Stimulated activated naive B cell treated with anti-CD40 and anti-IgM and Interleukin-4, amounts not matched to agents 10 μg/mL and 1 μg/mL and 100 μg/mL, for 72 hours (primary cell): ENCODE measurements around the gene ERC2.
A peak's percentile ranks its signal among the peaks of the same experiment; 100 is the strongest.

ENCODE experiments used
- ATAC-seq, 2 donors: fragments of 150-1000 bp; cut with Tn5 transposase; replicated peaks; 2 replicates each; pipeline ENCODE4 v1.10.0; 2021; ENCODE audit warnings: moderate library complexity in 1 of 2
- DNase-seq: peaks from one replicate; pipeline ENCODE4 v3.0.0; 2021
- H3K27ac Mint-ChIP-seq: one replicate; pipeline ENCODE4 v1.8.0; 2022; ENCODE audit warnings: mild to moderate bottlenecking, mixed read lengths
- H3K27me3 Mint-ChIP-seq, 2 donors: one replicate each; pipeline ENCODE4 v1.8.0; 2022; ENCODE audit warnings: mixed read lengths in 2 of 2
- H3K36me3 Mint-ChIP-seq, 2 donors: one replicate each; pipeline ENCODE4 v1.8.0; 2022; ENCODE audit warnings: mixed read lengths in 2 of 2, mild to moderate bottlenecking in 1 of 2
- H3K4me1 Mint-ChIP-seq, 2 donors: one replicate each; pipeline ENCODE4 v1.8.0; 2022; ENCODE audit warnings: mixed read lengths in 2 of 2, mild to moderate bottlenecking in 1 of 2
- H3K4me3 Mint-ChIP-seq, 2 donors: one replicate each; pipeline ENCODE4 v1.8.0; 2022; ENCODE audit warnings: mild to moderate bottlenecking in 2 of 2, mixed read lengths in 2 of 2, moderate library complexity in 1 of 2
- H3K9me3 Mint-ChIP-seq, 2 donors: one replicate each; pipeline ENCODE4 v1.8.0; 2022; ENCODE audit warnings: mixed read lengths in 2 of 2, mild to moderate bottlenecking in 1 of 2

ERC2 gene

DNA sequence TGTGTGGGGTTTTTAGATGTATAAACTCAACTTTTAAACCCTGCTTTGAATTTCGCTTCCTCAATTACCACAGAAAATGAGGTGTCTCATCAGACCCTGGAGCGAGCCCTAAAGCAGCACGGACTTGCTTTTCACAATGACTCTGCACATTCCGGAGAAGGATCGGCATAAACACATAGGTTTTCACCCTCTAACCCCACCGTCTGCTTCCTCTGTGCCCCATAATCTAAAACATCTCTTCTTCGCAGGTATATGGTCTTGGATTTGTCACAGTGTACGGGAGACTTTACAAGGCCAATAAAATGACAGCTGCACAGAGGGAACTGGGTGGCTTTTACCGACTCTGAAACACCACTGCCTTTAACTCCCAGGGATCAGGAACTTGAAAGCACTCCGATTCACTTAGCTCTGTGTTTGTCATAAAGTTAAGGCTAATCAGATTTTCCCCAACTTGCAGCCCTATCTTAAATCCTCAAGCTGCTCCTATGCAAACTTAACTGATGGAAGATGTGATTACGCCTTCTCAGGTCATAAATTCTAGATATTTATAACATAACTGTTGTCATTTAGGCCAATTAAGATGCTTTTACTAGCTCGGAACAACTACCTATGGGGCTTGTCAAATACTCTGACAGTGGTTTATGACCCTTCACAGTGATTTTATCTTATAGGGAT, 847.8 kb downstream of the ERC2 start:
- no peak overlapping the region for H3K4me3 Mint-ChIP-seq
- ATAC-seq (peak; percentile 23 to 27), DNase-seq (no peak)
- H3K27ac Mint-ChIP-seq, result no peak overlapping the region
- H3K36me3 Mint-ChIP-seq, result no peaks in the 10 kb centered on the region
- peaks cover 0 to 5% of the 10 kb centered on the region in 2 donors for H3K4me1 Mint-ChIP-seq
- peaks cover 8% of the 10 kb centered on the region in 2 donors for H3K27me3 Mint-ChIP-seq
- H3K9me3 Mint-ChIP-seq, result peaks cover 4 to 8% of the 10 kb centered on the region in 2 donors

DNA sequence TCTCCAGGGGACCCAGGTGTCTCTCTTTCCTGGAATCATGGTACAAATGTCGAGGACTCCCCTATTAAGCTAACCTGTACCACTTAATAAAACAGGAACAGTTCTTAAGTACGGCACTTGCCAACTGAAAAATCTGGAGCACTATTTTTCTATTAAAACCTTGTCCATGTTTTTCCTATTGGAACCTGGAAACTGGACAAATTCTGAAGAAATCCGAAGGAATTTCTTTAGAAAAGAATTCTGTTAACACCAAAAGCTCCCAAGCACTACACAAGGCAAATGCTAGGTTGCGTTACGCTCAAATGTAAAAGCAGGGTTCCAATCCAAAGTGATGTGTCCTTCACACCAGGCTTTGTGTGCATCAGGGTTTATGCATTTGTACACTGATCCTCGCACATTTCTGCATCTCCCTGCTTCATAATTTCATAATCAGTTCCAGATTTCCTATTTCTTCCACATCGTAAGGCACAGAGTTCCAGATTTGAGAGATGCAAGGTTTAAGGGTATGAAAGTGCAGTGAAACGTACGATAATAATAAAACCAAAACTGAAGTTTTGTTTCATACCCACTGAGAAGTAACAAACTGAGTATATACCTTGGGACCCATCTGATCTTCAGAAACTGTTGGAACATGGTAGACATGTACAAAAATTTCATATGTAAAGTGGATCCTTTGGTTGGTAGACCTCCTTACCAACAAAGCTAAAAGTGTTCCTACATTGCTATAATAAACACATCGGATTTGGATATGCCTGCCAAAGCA, 849.0 kb downstream of the ERC2 start:
- H3K36me3 Mint-ChIP-seq, result no peaks in the 10 kb centered on the region
- H3K4me3 Mint-ChIP-seq, result no peak overlapping the region
- H3K27ac Mint-ChIP-seq, result no peak overlapping the region
- peaks cover 8% of the 10 kb centered on the region in 2 donors for H3K27me3 Mint-ChIP-seq
- DNase-seq (no peak), ATAC-seq (no peak)
- peaks cover 0 to 5% of the 10 kb centered on the region in 2 donors for H3K4me1 Mint-ChIP-seq
- peaks cover 6% of the 10 kb centered on the region in 2 donors for H3K9me3 Mint-ChIP-seq

DNA sequence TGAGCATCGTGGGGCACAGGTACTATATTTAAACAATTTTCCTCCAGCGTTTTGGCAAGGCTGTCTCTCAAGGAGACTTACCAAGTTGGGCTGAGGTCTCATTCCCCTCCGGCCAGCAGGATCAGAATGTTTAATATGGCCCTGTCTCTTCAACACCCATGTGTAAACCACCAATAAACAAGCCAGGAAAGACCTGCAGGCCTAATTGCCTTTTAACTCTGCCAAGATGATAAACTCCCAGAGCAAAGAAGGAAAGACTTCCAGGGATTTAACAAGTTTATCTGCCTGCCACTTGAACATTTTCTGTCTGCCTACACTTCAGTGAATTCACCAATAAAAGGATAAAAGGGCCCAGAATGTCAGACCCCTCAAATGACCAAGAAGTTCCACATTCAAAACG, 850.9 kb downstream of the ERC2 start:
- Mint-ChIP-seq H3K9me3 (peaks cover 0 to 3% of the 10 kb centered on the region in 2 donors), H3K27ac (no peak overlapping the region)

DNA sequence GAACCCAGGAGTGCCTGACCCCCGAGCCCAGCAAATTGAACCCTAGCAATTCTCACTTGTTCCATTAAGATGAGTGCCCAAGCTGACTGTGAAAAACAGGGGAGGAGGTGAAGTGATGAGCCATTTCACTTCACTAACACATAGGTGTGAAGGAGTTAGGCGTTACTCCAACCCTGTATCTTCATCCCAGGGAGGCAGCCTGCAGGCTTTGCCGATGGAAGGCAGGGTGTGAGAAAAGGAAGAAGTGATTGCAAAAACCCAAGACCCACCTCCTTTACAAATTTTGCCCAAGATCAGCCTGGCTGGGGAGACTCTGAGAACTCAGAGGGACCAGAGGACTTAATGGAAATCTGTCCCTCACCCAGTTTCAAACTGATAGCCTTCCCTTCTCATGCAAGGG, 851.5 kb downstream of the ERC2 start:
- Mint-ChIP-seq H3K4me1 (no peaks in the 10 kb centered on the region), H3K4me3 (no peak overlapping the region)

More for the DNA sequence above, 850.9 kb downstream of the ERC2 start:
- Mint-ChIP-seq H3K36me3 (no peaks in the 10 kb centered on the region), H3K4me3 (no peak overlapping the region), H3K4me1 (no peaks in the 10 kb centered on the region), H3K27me3 (peaks cover 8% of the 10 kb centered on the region in 2 donors)
- no peak for DNase-seq
- no peak for ATAC-seq

DNA sequence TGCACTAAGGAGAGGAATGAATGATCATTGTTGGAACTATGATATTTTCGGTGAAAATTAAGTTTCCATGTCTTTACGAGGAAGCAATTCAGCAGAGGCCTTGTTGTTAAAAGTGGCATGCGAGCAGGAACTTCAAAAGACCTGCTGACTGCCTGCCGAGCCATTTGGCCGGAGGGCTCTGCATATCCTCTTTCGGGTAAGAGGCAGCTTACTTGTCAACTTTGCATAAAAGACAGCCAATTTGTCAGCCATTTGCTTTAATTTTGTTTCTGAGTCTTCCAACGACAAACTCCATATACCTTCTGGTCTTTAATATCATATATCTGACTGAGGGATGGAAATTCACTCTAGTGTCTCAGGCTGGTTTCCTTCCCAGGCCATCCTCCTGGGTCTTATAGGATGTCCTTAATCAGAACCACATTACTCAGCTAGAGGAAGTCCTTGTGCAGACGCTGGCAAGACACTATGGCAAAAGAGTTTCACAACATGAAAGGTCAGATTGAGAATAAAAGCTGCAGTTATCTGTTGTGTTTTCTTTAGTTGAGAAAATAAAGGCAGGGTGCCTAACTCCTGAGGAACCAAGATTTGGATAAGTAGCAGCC, 852.5 kb downstream of the ERC2 start:
- H3K4me1 Mint-ChIP-seq, result no peaks in the 10 kb centered on the region
- H3K27me3 Mint-ChIP-seq, result peaks cover 0 to 4% of the 10 kb centered on the region in 2 donors
- no peak overlapping the region for H3K27ac Mint-ChIP-seq
- H3K36me3 Mint-ChIP-seq, result no peaks in the 10 kb centered on the region
- H3K9me3 Mint-ChIP-seq, result peaks cover 0 to 1% of the 10 kb centered on the region in 2 donors
- no peak for ATAC-seq
- no peak for DNase-seq
- H3K4me3 Mint-ChIP-seq, result no peak overlapping the region

More for the DNA sequence above, 851.5 kb downstream of the ERC2 start:
- Mint-ChIP-seq H3K9me3 (peaks cover 0 to 3% of the 10 kb centered on the region in 2 donors), H3K27ac (no peak overlapping the region), H3K36me3 (no peaks in the 10 kb centered on the region), H3K27me3 (peaks cover 8% of the 10 kb centered on the region in 2 donors)
- ATAC-seq (no peak), DNase-seq (no peak)

DNA sequence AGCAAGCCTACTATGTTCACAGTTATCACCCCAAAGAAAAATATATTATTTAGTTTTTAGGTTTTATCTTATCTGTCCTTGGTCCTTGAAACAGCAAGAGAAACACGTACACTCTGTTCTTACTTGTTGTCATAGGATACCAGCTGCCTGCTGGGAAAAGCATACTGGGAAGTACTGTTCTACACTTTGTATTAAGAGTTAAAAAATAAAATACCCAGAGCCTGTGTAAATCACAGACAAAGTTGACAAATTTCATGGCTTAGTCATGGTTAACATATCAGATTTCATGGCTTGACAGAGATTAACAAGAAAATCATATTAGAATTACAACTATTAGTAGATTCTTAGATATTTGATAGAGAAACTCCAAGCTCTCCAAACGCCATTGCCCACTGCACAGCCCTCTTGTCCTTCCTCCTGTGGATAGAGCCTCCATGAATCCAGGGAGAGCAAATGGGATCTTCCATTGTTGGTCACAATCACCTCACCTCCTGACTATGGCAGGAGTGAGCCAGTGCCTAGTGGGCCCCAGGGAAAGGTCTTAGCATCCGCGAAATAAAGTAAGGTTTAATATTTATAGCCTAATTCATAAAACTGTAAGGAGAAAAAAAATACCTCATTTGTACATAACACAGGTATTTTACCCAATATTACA, 853.1 kb downstream of the ERC2 start:
- Mint-ChIP-seq H3K4me3 (no peak overlapping the region), H3K27ac (no peak overlapping the region), H3K4me1 (no peaks in the 10 kb centered on the region), H3K9me3 (peaks cover 0 to 1% of the 10 kb centered on the region in 2 donors), H3K36me3 (no peaks in the 10 kb centered on the region), H3K27me3 (no peaks in the 10 kb centered on the region)
- ATAC-seq (no peak), DNase-seq (no peak)

DNA sequence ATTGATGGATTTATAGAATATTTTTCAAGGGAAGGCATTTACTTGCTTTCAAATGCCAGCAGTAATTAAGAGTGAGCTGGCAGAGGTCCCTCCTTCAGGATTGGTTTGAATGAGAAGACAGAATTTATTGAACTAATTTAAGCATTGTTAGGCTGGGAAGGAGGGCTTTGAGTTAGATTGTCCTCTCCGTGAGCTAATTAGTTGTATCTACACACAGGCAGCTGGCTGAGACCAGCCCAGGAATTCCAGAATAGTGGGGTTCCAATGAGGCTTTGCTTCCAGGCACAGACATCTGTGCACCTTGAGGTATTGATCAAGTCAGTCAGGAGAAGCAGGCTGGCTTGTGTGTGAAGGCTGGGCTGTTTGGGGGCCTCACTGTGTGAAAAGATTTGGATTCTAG, 857.1 kb downstream of the ERC2 start:
- H3K27me3 Mint-ChIP-seq, result no peaks in the 10 kb centered on the region
- ATAC-seq (no peak), DNase-seq (no peak)
- no peaks in the 10 kb centered on the region for H3K36me3 Mint-ChIP-seq
- H3K4me1 Mint-ChIP-seq, result no peaks in the 10 kb centered on the region
- H3K9me3 Mint-ChIP-seq, result peaks cover 0 to 6% of the 10 kb centered on the region in 2 donors
- no peak overlapping the region for H3K4me3 Mint-ChIP-seq
- H3K27ac Mint-ChIP-seq, result no peak overlapping the region

DNA sequence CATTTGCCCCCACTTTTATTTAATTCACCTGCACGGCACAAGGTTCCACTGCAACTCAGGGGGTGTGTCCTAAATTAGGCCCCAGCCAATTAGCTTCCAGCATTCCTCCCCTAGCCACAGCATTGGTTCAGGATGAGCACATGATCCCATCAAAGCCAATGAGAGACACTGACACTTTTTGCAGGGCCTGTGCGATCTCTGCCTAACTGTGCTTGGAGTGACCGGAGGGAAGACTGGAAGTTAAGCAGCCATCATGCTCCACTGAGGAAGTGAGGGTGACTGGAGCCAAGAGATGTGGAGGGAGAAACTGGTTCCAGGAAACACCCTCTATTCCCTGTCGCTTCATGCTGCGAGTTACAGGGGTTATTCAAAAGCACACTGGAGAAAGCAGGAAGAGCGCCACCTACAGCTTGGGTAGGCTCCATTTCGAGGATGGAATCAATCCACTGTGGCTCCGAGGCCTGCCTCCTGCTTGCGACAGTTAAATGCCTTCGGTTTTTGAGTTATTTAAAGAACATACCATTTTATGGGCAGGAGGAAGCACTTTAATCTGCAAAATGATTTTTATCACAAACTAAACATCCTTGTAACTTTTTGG, 858.9 kb downstream of the ERC2 start:
- ATAC-seq (no peak), DNase-seq (no peak)
- no peak overlapping the region for H3K4me3 Mint-ChIP-seq
- peaks cover 0 to 5% of the 10 kb centered on the region in 2 donors for H3K9me3 Mint-ChIP-seq
- H3K27ac Mint-ChIP-seq, result no peak overlapping the region
- no peaks in the 10 kb centered on the region for H3K4me1 Mint-ChIP-seq
- no peaks in the 10 kb centered on the region for H3K27me3 Mint-ChIP-seq
- H3K36me3 Mint-ChIP-seq, result no peaks in the 10 kb centered on the region

DNA sequence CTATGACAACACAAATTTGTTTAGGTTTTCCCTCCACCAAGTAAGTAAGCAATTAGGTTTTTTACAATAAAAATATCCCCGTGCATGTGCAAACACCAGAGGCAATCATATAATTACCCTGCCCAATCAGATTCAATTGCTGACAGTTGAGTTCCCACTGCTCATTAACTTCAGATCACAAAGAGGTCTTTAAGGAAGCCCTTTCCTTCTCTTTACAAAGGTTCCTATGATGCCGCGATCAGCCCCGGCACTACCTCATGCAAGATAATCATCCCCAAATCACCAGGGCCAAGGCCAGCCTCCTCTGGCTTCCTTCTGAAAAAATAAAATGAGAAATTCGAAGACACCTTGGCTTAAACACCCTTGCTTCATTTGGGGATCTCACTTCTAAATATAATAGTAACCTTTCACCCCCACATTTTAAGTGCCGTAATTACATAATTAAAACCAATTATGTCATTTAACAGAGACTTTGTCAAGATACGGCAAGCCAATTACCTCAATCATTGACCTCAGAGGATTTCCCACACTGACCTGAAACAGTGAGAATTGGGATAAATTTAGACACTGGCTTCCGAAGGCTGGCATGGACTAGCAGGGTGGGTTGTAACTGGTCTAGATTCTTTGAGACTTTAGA, 859.8 kb downstream of the ERC2 start:
- ATAC-seq (no peak), DNase-seq (no peak)
- Mint-ChIP-seq H3K4me1 (no peaks in the 10 kb centered on the region), H3K27ac (no peak overlapping the region), H3K4me3 (no peak overlapping the region), H3K36me3 (no peaks in the 10 kb centered on the region), H3K27me3 (no peaks in the 10 kb centered on the region), H3K9me3 (peaks cover 0 to 5% of the 10 kb centered on the region in 2 donors)

DNA sequence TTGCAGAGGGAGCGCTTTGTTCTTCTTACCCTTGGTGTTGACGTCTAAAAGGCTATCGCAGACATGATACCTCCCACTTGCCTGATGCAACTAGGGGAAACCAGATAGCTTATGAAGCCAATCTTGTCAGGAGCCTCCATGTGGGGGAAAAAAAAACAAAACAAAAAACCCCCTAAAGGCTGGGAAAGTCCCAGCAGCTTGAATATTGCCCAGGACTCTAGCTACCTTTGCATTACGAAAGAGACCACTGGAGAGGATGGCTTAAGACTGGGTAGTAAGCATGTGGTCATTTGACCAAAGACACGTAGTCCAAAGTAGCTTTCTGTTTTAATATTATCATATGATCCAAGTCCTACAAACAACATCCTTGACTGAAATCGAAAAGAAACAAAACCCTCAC, 860.4 kb downstream of the ERC2 start:
- H3K9me3 Mint-ChIP-seq, result peaks cover 0 to 5% of the 10 kb centered on the region in 2 donors
- ATAC-seq (peak in 1 of 2 donors; percentile 33), DNase-seq (no peak)
- no peaks in the 10 kb centered on the region for H3K27me3 Mint-ChIP-seq
- no peak overlapping the region for H3K27ac Mint-ChIP-seq
- H3K4me1 Mint-ChIP-seq, result no peaks in the 10 kb centered on the region
- no peaks in the 10 kb centered on the region for H3K36me3 Mint-ChIP-seq
- H3K4me3 Mint-ChIP-seq, result no peak overlapping the region

DNA sequence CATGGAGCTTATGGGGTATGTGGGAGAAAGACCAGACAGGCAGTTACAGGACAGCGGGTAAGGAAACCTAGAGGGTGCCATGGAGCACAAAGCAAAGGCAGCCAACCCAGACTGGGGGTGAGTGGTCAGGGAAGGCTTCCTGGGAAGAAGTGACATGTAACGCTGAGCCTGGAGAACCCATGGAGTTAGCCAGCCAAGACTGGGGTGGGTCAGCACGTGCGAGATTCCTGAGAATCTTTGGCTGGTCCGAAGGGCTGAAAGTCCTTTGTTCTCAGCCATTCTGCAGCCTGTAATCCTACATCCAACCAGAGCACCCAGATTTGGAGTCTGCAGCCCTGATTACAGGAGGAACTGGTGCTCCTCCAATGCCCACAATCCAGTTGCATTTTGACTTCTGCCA, 861.1 kb downstream of the ERC2 start:
- Mint-ChIP-seq H3K27me3 (peaks cover under 1% of the 10 kb centered on the region in 2 donors), H3K27ac (no peak overlapping the region), H3K4me1 (no peaks in the 10 kb centered on the region), H3K9me3 (peaks cover 0 to 5% of the 10 kb centered on the region in 2 donors), H3K4me3 (no peak overlapping the region), H3K36me3 (no peaks in the 10 kb centered on the region)
- no peak for DNase-seq
- ATAC-seq, result no peak

DNA sequence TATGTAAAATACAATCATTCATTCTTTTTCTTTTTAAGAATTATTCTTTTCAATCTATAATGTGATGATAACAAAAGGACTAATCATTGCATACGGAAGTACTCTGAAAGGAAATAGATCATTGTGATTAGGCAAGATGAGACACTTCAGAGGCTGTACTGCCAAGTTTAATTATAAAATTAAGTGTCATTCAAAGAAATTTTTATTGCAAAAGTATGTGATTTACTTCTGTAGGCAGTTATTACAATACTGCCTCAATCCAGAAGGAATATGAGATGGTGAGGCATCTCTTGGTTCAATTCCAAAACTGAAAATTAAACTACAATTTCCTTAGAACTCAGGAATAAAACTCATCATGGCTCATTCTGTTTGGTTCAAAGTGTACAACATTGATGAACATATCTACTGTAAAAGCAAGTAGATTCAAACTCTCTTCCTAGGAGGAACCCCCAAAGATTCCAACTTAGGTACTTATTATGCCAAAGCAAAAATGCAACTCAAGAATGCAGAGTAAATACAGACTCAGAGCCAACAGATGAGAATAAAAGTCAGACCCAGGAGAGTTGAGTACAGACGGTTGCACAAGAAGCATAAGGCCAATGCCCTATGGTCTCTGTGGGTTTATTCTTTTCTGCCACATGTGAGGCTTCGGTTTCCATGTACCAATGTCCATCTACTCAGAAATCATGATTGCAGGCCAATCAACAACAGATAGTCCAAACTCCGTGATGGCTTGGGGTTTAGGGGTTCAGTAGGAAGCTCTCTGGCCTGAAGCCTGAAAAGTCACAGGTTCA, 862.6 kb downstream of the ERC2 start:
- Mint-ChIP-seq H3K4me3 (no peak overlapping the region), H3K9me3 (peaks cover 0 to 5% of the 10 kb centered on the region in 2 donors), H3K36me3 (no peaks in the 10 kb centered on the region), H3K4me1 (no peaks in the 10 kb centered on the region), H3K27me3 (peaks cover 8 to 12% of the 10 kb centered on the region in 2 donors), H3K27ac (no peak overlapping the region)
- ATAC-seq, result no peak
- no peak for DNase-seq

DNA sequence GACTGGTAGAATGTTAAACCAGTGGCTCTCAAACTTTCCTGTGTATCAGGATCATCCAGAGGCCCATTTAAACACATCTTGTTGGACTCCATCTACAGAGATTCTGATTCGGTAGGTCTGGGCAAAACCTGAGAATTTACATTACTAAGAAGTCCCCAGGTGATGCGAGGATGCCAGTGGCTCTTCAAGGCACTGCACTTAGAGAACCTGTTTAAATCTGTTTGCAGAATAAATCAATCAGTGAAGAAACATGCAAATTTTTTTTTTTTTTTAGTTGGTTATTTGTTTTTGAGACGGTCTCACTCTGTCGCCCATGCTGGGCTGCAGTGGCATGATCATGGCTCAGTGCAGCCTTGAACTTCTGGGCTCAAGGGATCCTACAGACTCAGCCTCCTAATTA, 863.4 kb downstream of the ERC2 start:
- Mint-ChIP-seq H3K4me3 (no peak overlapping the region), H3K9me3 (peaks cover 0 to 5% of the 10 kb centered on the region in 2 donors)

More for the DNA sequence above, 863.4 kb downstream of the ERC2 start:
- ATAC-seq, result no peak
- no peaks in the 10 kb centered on the region for H3K4me1 Mint-ChIP-seq
- H3K27ac Mint-ChIP-seq, result no peak overlapping the region
- H3K36me3 Mint-ChIP-seq, result no peaks in the 10 kb centered on the region
- no peak for DNase-seq
- peaks cover 8 to 15% of the 10 kb centered on the region in 2 donors for H3K27me3 Mint-ChIP-seq
